A673 (cell line): ENCODE results near the gene PPFIBP1. TPM values are rescaled to one million over a fixed set of nuclear protein-coding genes. Genes with fewer than 3 reads are reported as not detected.
A peak's percentile ranks its signal among the peaks of the same experiment; 100 is the strongest.
"Not testable (repeated sequence)": the region's sequence is repeated elsewhere in the genome, so short reads cannot be mapped to it uniquely, and the experiment has no call there.

Source experiments
- BruUV-seq: library from RNA; stranded (reverse); fragments of 400-500 nt; replicated peaks from 2 replicates; lab custom pipeline; 2021; lab: Mats Ljungman, UMichigan
- CTCF ChIA-PET: fragments of 300-600 bp; sonication (Branson Sonifier 250); formaldehyde crosslinking; loops from one replicate; lab custom pipeline; 2022; ENCODE audit warnings: antibody characterized with exemption; lab: Charles Lee
- POLR2A ChIA-PET: fragments of 300-600 bp; sonication (Branson Sonifier 250); formaldehyde crosslinking; loops from one replicate; lab custom pipeline; 2022; ENCODE audit warnings: antibody characterized with exemption; ENCODE audit not compliant: low non-redundant PET; lab: Charles Lee
- DNase-seq: peaks from one replicate; pipeline ENCODE4 v3.0.0-alpha.2; 2015; ENCODE audit warnings: low spot score
- H3K27ac ChIP-seq: fragments of 200-600 bp; sonication (generic); 2 replicates; pipeline ENCODE4 v1.5.1; 2016; ENCODE audit warnings: mixed run types, low read depth, mild to moderate bottlenecking, mixed read lengths, antibody characterized with exemption, low read length; ENCODE audit not compliant: poor library complexity, severe bottlenecking
- H3K27me3 ChIP-seq: fragments of 200-600 bp; sonication (generic); replicated peaks from 2 replicates; pipeline ENCODE4 v1.6.1; 2017; ENCODE audit warnings: mixed run types, low read depth, mild to moderate bottlenecking, mixed read lengths, antibody characterized with exemption, low read length; ENCODE audit not compliant: insufficient read depth, poor library complexity
- H3K36me3 ChIP-seq: fragments of 200-600 bp; sonication (generic); 2 replicates; pipeline ENCODE4 v1.6.1; 2016; ENCODE audit warnings: mixed run types, mild to moderate bottlenecking, mixed read lengths, antibody characterized with exemption, low read length; ENCODE audit not compliant: insufficient read depth, poor library complexity, severe bottlenecking
- H3K4me1 ChIP-seq: fragments of 200-600 bp; sonication (generic); 2 replicates; pipeline ENCODE4 v1.6.1; 2017; ENCODE audit warnings: mixed run types, mild to moderate bottlenecking, mixed read lengths, antibody characterized with exemption, low read length; ENCODE audit not compliant: insufficient read depth, poor library complexity, severe bottlenecking
- H3K4me3 ChIP-seq: fragments of 200-600 bp; sonication (generic); 2 replicates; pipeline ENCODE4 v1.5.1; 2016; ENCODE audit warnings: low read depth, mixed run types, mild to moderate bottlenecking, mixed read lengths, low read length; ENCODE audit not compliant: poor library complexity, severe bottlenecking
- H3K9me3 ChIP-seq: fragments of 200-600 bp; sonication (generic); 2 replicates; pipeline ENCODE4 v1.6.1; 2016; ENCODE audit warnings: mixed run types, low read depth, mild to moderate bottlenecking, mixed read lengths, antibody characterized with exemption, low read length; ENCODE audit not compliant: poor library complexity, severe bottlenecking
- CTCF ChIP-seq: fragments of 300-800, 200-600 bp; sonication (generic); conservative IDR thresholded peaks from 2 replicates; pipeline ENCODE4 v1.5.1; 2017; ENCODE audit warnings: low read depth, mild to moderate bottlenecking, antibody characterized with exemption, low read length, moderate library complexity, mixed read lengths
- EZH2 ChIP-seq: fragments of 200-600 bp; sonication (generic); IDR thresholded peaks from 2 replicates; pipeline ENCODE4 v1.6.1; 2017; ENCODE audit warnings: borderline replicate concordance, low read depth, mild to moderate bottlenecking, mixed read lengths, antibody characterized with exemption, low read length; ENCODE audit not compliant: poor library complexity, severe bottlenecking
- intact Hi-C: fragments of 100-400 bp; cut with micrococcal nuclease; formaldehyde crosslinking; loops from one replicate; pipeline ENCODE4 v1.10.0; 2022; ENCODE audit not compliant: unreplicated experiment
- total RNA-seq: library from RNA; stranded (reverse); gene quantifications from 2 replicates; pipeline ENCODE4 v1.2.3, GENCODE V29; 2021

Gene PPFIBP1
- total RNA-seq, 1 experiment from 2014 or later = 41.2 TPM

- intact Hi-C loops = loop anchor here (1.0 to 5.0 kb wide), 4 partner anchors 88 to 1139 kb away; no protein-coding TSS in a partner anchor
- Histone ChIP-seq H3K9me3 (no peaks in the 10 kb centered on the region), H3K27me3 (no peaks in the 10 kb centered on the region), H3K4me1 (no peaks in the 10 kb centered on the region), H3K27ac (no peak overlapping the region), H3K36me3 (peaks cover 48% of the 10 kb centered on the region), H3K4me3 (no peak overlapping the region)
- peak; percentile 45 for DNase-seq
- BruUV-seq = no TSS peak
- ChIA-PET CTCF (interaction anchor here (0.6 to 1.7 kb wide), 4 partner anchors 46 to 1139 kb away, joined by 3 to 6 read pairs (median 5); no protein-coding TSS in a partner anchor), POLR2A (no interaction called here)
- TF ChIP-seq EZH2 (no peak), CTCF (peak; percentile 86)
These were observed 209.1 kb downstream of the PPFIBP1 start for GRCh38 chr12:27733052-27733656.

GRCh38 chr12:27733791-27734190 lies 209.8 kb downstream of the PPFIBP1 start:
- BruUV-seq = no TSS peak
- POLR2A ChIA-PET = no interaction called here

GRCh38 chr12:27734321-27734720 lies 210.3 kb downstream of the PPFIBP1 start:
- H3K27me3 ChIP-seq, POLR2A ChIA-PET, H3K27ac ChIP-seq, H3K4me3 ChIP-seq, BruUV-seq, H3K9me3 ChIP-seq, CTCF ChIA-PET, H3K4me1 ChIP-seq, DNase-seq: not testable (repeated sequence)
- peaks cover 60% of the 10 kb centered on the region for H3K36me3 ChIP-seq
- intact Hi-C loops = loop anchor here (5.0 kb wide), 2 partner anchors 438 to 1138 kb away; no protein-coding TSS in a partner anchor

More at GRCh38 chr12:27733791-27734190, 209.8 kb downstream of the PPFIBP1 start:
- no peak for DNase-seq
- Histone ChIP-seq H3K4me3 (no peak overlapping the region), H3K27ac (no peak overlapping the region), H3K4me1 (no peaks in the 10 kb centered on the region), H3K9me3 (no peaks in the 10 kb centered on the region), H3K36me3 (peaks cover 55% of the 10 kb centered on the region), H3K27me3 (no peaks in the 10 kb centered on the region)
- CTCF ChIA-PET = interaction anchor here (0.6 to 1.7 kb wide), 2 partner anchors 163 to 1139 kb away, joined by 5 read pairs; no protein-coding TSS in a partner anchor
- TF ChIP-seq EZH2 (no peak), CTCF (no peak)
- intact Hi-C loops = loop anchor here (1.0 to 5.0 kb wide), 4 partner anchors 88 to 1139 kb away; no protein-coding TSS in a partner anchor

GRCh38 chr12:27743601-27744000 lies 219.6 kb downstream of the PPFIBP1 start:
- Histone ChIP-seq H3K27me3 (no peaks in the 10 kb centered on the region), H3K9me3 (no peaks in the 10 kb centered on the region), H3K4me1 (no peaks in the 10 kb centered on the region), H3K36me3 (peaks cover 21% of the 10 kb centered on the region), H3K27ac (no peak overlapping the region), H3K4me3 (no peak overlapping the region)
- BruUV-seq = no TSS peak
- DNase-seq = no peak
- POLR2A ChIA-PET = no interaction called here
- CTCF ChIA-PET = no interaction called here
- intact Hi-C loops = no loop called here
- TF ChIP-seq CTCF (no peak), EZH2 (no peak)
